Fibroblast of the aortic adventitia (primary cell): Measurements from ENCODE around the gene SEMA3G. TPM values are rescaled to one million over a fixed set of nuclear protein-coding genes. Genes with fewer than 3 reads are reported as not detected.

Experiments
- DNase-seq: peaks from one replicate; pipeline ENCODE4 v3.0.0-alpha.2; 2010; ENCODE audit warnings: low read depth
- H3K4me3 ChIP-seq: 2 replicates; pipeline ENCODE4 v1.5.1; 2011; ENCODE audit warnings: low read depth, mild to moderate bottlenecking, control low read depth, low read length, moderate library complexity
- CTCF ChIP-seq: IDR thresholded peaks from 2 replicates; pipeline ENCODE4 v1.5.1; 2011; ENCODE audit warnings: mild to moderate bottlenecking, low read length, control low read depth, inconsistent platforms; ENCODE audit not compliant: insufficient read depth
- total RNA-seq: library from RNA; depleted of rRNA; stranded (reverse); fragments of >200 nt; gene quantifications from 2 replicates; pipeline ENCODE4 v1.2.3, GENCODE V29; 2012; ENCODE audit warnings: low replicate concordance

The SEMA3G gene
- total RNA-seq, 1 donor = not detected

- DNase-seq = no peak
- TF ChIP-seq CTCF = no peak
- no peak overlapping the region for H3K4me3 ChIP-seq
Observed at GRCh38 chr3:52438579-52439425, 6.1 kb downstream of the SEMA3G start.

GRCh38 chr3:52438104-52438376 lies 6.9 kb downstream of the SEMA3G start:
- DNase-seq = no peak
- H3K4me3 ChIP-seq = no peak overlapping the region
- TF ChIP-seq CTCF = no peak

- no peak for DNase-seq
- H3K4me3 ChIP-seq = no peak overlapping the region
- TF ChIP-seq CTCF = no peak
Observed at GRCh38 chr3:52437326-52438103, 7.4 kb downstream of the SEMA3G start.

- peak; percentile 59 for DNase-seq
- H3K4me3 ChIP-seq = no peak overlapping the region
- no peak for TF ChIP-seq CTCF
Observed at GRCh38 chr3:52436500-52437149, 8.3 kb downstream of the SEMA3G start.

- TF ChIP-seq CTCF = no peak
- no peak overlapping the region for H3K4me3 ChIP-seq
- DNase-seq = no peak
Observed at GRCh38 chr3:52435246-52436101, 9.4 kb downstream of the SEMA3G start.

- H3K4me3 ChIP-seq = no peak overlapping the region
- TF ChIP-seq CTCF = no peak
- DNase-seq = no peak
Observed at GRCh38 chr3:52434491-52435115, 10.3 kb downstream of the SEMA3G start.
